Brain microvascular endothelial cell (primary cell): ENCODE data around the gene SCPEP1.

Experiments used
- DNase-seq: peaks from one replicate; pipeline ENCODE4 v3.0.0-alpha.2; 2020
- H3K27ac ChIP-seq: fragments of 250-450 bp; sonication (Bioruptor Pico); 2 replicates; pipeline ENCODE4 v1.5.1; 2020; ENCODE audit warnings: mild to moderate bottlenecking, moderate library complexity
- H3K27me3 ChIP-seq: fragments of 250-450 bp; sonication (Bioruptor Pico); replicated peaks from 2 replicates; pipeline ENCODE4 v1.5.1; 2020; ENCODE audit warnings: mild to moderate bottlenecking
- H3K36me3 ChIP-seq: fragments of 250-450 bp; sonication (Bioruptor Pico); replicated peaks from 2 replicates; pipeline ENCODE4 v1.5.1; 2020; ENCODE audit warnings: mild to moderate bottlenecking
- H3K4me3 ChIP-seq: 2 replicates; pipeline ENCODE4 v1.5.1; 2011; ENCODE audit warnings: low read depth, mild to moderate bottlenecking, control low read depth, low read length, moderate library complexity
- CTCF ChIP-seq: IDR thresholded peaks from 2 replicates; pipeline ENCODE4 v1.5.1; 2011; ENCODE audit warnings: low read depth, mild to moderate bottlenecking, moderate library complexity, low read length, control low read depth, inconsistent platforms; ENCODE audit errors: missing control alignments
- in situ Hi-C: cut with HindIII; loops from 2 replicates; pipeline ENCODE4 v1.10.0; 2017; ENCODE audit warnings: low sequenced_read_pairs, low pct_ligation_motif_present

The SCPEP1 gene

GRCh38 chr17:56970974-56971373 lies 7.0 kb upstream of the SCPEP1 start:
- TF ChIP-seq CTCF = no peak
- Histone ChIP-seq H3K27me3 (no peaks in the 10 kb centered on the region), H3K36me3 (no peaks in the 10 kb centered on the region), H3K27ac (no peak overlapping the region), H3K4me3 (no peak overlapping the region)
- DNase-seq = no peak
- in situ Hi-C loops = no loop called here

- in situ Hi-C loops = no loop called here
- Histone ChIP-seq H3K27ac (no peak overlapping the region), H3K36me3 (no peaks in the 10 kb centered on the region), H3K4me3 (no peak overlapping the region), H3K27me3 (no peaks in the 10 kb centered on the region)
- DNase-seq = no peak
- no peak for TF ChIP-seq CTCF
Measured at GRCh38 chr17:56972111-56972730, 5.7 kb upstream of the SCPEP1 start.

- DNase-seq = no peak
- H3K27ac ChIP-seq = no peak overlapping the region
- no peaks in the 10 kb centered on the region for H3K27me3 ChIP-seq
- no peaks in the 10 kb centered on the region for H3K36me3 ChIP-seq
- H3K4me3 ChIP-seq = no peak overlapping the region
- in situ Hi-C loops = no loop called here
- no peak for TF ChIP-seq CTCF
Measured at GRCh38 chr17:56973520-56973919, 4.4 kb upstream of the SCPEP1 start.

DNA sequence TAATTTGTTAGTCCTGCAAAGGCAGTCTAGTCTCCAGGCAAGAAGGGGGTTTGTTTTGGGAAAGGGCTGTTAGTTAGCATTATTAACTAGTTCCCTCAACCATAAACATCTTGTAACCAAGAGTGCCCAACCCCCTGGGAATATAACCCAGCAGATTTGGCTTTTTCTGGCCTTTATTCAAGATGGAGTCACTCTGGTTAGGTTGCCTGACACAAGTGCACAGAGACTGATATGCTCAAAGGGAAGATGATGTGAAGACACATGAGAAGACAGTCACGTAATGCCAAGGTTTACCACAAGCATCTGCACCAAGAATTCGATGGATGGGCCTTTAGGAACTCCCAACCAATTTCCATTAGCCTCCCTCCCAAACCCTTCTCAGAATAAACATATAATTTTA lies 3.9 kb upstream of the SCPEP1 start:
- no peak for DNase-seq
- no peaks in the 10 kb centered on the region for H3K36me3 ChIP-seq
- no peaks in the 10 kb centered on the region for H3K27me3 ChIP-seq
- no peak overlapping the region for H3K4me3 ChIP-seq
- TF ChIP-seq CTCF = no peak
- no peak overlapping the region for H3K27ac ChIP-seq
- in situ Hi-C loops = no loop called here

DNA sequence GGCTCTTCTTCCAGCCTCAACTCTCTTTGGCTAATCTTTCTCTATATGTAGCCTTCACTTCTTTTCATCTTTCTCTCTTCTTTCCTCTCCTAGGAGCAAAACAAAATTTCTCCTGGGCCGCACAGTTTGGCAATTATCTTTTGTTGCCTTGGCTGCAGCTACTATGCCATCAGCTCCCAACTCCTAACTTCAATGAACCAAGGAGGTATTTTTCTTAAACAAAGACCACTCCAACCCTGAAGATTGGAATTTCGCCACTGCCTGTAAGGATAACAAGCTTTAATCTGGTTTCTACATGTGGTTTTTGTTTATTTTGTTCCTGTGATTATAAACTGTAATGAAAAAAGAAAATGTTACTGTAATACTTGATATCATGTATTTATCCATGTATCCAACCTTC lies 2.3 kb upstream of the SCPEP1 start:
- Histone ChIP-seq H3K36me3 (no peaks in the 10 kb centered on the region), H3K4me3 (no peak overlapping the region), H3K27ac (no peak overlapping the region), H3K27me3 (no peaks in the 10 kb centered on the region)
- in situ Hi-C loops = no loop called here
- no peak for DNase-seq
- TF ChIP-seq CTCF = no peak

GRCh38 chr17:56976941-56977608 lies 856 bp upstream of the SCPEP1 start:
- DNase-seq = no peak

More at GRCh38 chr17:56976941-56977608, 856 bp upstream of the SCPEP1 start:
- no peak overlapping the region for H3K27ac ChIP-seq
- TF ChIP-seq CTCF = no peak
- peak overlapping the region; percentile 80 for H3K4me3 ChIP-seq
- in situ Hi-C loops = no loop called here
- no peaks in the 10 kb centered on the region for H3K27me3 ChIP-seq
- H3K36me3 ChIP-seq = no peaks in the 10 kb centered on the region
